Astrocyte (in vitro differentiated cells and primary cell): ENCODE data around the gene C7orf57.

Experiments used
- EZH2 ChIP-seq: IDR thresholded peaks from 2 replicates; pipeline ENCODE4 v1.6.1; 2012; ENCODE audit warnings: mild to moderate bottlenecking, low read length, inconsistent platforms; ENCODE audit not compliant: insufficient read depth
- TF ChIP-seq, protein P1 (sequence below): IDR thresholded peaks from 2 replicates; pipeline ENCODE4 v1.5.1; 2011; ENCODE audit warnings: low read depth, mild to moderate bottlenecking, inconsistent platforms, low read length, moderate library complexity; ENCODE audit not compliant: insufficient read depth

DNA sequence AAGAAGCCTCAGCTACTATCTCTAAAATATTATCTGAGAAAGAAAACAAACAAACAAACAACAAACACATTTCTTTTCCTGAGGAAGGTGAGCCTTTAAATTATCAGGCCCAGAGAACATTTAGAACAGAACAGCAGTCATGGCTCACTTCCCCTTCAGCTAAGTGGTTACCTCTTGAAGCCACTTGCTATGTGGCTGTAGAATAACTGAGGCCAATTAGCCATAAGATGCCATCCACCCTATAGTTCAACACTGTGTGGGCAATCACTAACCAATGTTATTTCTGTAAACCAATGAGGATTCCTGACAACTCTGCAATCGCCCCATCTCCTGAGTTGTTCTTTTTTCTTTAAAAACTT is 50.1 kb downstream of the C7orf57 start:
- TF ChIP-seq, protein P1, sequence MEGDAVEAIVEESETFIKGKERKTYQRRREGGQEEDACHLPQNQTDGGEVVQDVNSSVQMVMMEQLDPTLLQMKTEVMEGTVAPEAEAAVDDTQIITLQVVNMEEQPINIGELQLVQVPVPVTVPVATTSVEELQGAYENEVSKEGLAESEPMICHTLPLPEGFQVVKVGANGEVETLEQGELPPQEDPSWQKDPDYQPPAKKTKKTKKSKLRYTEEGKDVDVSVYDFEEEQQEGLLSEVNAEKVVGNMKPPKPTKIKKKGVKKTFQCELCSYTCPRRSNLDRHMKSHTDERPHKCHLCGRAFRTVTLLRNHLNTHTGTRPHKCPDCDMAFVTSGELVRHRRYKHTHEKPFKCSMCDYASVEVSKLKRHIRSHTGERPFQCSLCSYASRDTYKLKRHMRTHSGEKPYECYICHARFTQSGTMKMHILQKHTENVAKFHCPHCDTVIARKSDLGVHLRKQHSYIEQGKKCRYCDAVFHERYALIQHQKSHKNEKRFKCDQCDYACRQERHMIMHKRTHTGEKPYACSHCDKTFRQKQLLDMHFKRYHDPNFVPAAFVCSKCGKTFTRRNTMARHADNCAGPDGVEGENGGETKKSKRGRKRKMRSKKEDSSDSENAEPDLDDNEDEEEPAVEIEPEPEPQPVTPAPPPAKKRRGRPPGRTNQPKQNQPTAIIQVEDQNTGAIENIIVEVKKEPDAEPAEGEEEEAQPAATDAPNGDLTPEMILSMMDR = no peak
- TF ChIP-seq EZH2 = no peak
